Smooth muscle cell (in vitro differentiated cells): ENCODE data around the gene EFNA2. TPM values are rescaled to one million over a fixed set of nuclear protein-coding genes. Genes with fewer than 3 reads are reported as not detected.

ENCODE experiments used
- DNase-seq: peaks from one replicate; lab custom pipeline; 2025; ENCODE audit not compliant: unreplicated experiment; lab: John Stamatoyannopoulos, UW
- H2AFZ ChIP-seq: fragments of 200-600 bp; sonication (generic); 2 replicates; pipeline ENCODE4 v1.6.0; 2016; ENCODE audit warnings: antibody characterized with exemption, low read depth, mild to moderate bottlenecking
- H3F3A ChIP-seq: fragments of 200-600 bp; sonication (generic); 2 replicates; pipeline ENCODE4 v1.6.0; 2017; ENCODE audit warnings: antibody characterized with exemption, low read depth
- H3K27ac ChIP-seq: fragments of 200-600 bp; sonication (generic); 2 replicates; pipeline ENCODE4 v1.5.1; 2016; ENCODE audit warnings: low read depth, mild to moderate bottlenecking
- H3K27me3 ChIP-seq: fragments of 200-600 bp; sonication (generic); 2 replicates; pipeline ENCODE4 v1.6.1; 2016; ENCODE audit warnings: low read depth, mild to moderate bottlenecking
- H3K36me3 ChIP-seq: fragments of 200-600 bp; sonication (generic); 2 replicates; pipeline ENCODE4 v1.5.1; 2016; ENCODE audit warnings: low read depth
- H3K4me1 ChIP-seq: fragments of 200-600 bp; sonication (generic); 2 replicates; pipeline ENCODE4 v1.5.1; 2016; ENCODE audit warnings: low read depth
- H3K4me2 ChIP-seq: fragments of 200-600 bp; sonication (generic); 2 replicates; pipeline ENCODE4 v1.6.0; 2016; ENCODE audit warnings: mild to moderate bottlenecking
- H3K4me3 ChIP-seq: fragments of 200-600 bp; sonication (generic); 2 replicates; pipeline ENCODE4 v1.5.1; 2016; ENCODE audit warnings: mild to moderate bottlenecking
- H3K79me2 ChIP-seq: fragments of 200-600 bp; sonication (generic); 2 replicates; pipeline ENCODE4 v1.6.0; 2016; ENCODE audit warnings: low read depth, mild to moderate bottlenecking
- H3K9ac ChIP-seq: fragments of 200-600 bp; sonication (generic); 2 replicates; pipeline ENCODE4 v1.6.0; 2016; ENCODE audit warnings: low read depth
- H3K9me3 ChIP-seq: fragments of 200-600 bp; sonication (generic); replicated peaks from 2 replicates; pipeline ENCODE4 v1.5.1; 2016; ENCODE audit warnings: low read depth
- H4K20me1 ChIP-seq: fragments of 200-600 bp; sonication (generic); 2 replicates; pipeline ENCODE4 v1.6.0; 2016; ENCODE audit warnings: low read depth
- WGBS: methylation state at CpG from one replicate; pipeline ENCODE4 v1.1.7; 2016; ENCODE audit warnings: low lambda C conversion rate; 5-methylcytosine and 5-hydroxymethylcytosine counted together
- polyA plus RNA-seq: library from polyadenylated mRNA; unstranded; fragments of >200 nt; fragmentation: Nextera tagmentation; extraction: Ambion mirVana; gene quantifications from 2 replicates; pipeline ENCODE4 v1.2.1, GENCODE V29; 2016
- total RNA-seq: library from RNA; depleted of rRNA; stranded (reverse); fragments of >200 nt; gene quantifications from 2 replicates; pipeline ENCODE4 v1.2.3, GENCODE V29; 2014
- TF ChIP-seq, protein P1 (sequence below): fragments of 200-600 bp; sonication (generic); IDR thresholded peaks from 2 replicates; pipeline ENCODE4 v1.5.1; 2017; ENCODE audit warnings: borderline replicate concordance, mild to moderate bottlenecking, antibody characterized with exemption; ENCODE audit not compliant: insufficient read depth, poor library complexity, severe bottlenecking

Gene EFNA2
- total and polyA plus RNA-seq, 2 experiments from 2014 or later, result 0.89 to 6.2 TPM

- Histone ChIP-seq H3K4me3 (no peak overlapping the region), H3K27me3 (no peaks in the 10 kb centered on the region), H2AFZ (no peak overlapping the region), H3K79me2 (peaks cover 5% of the 10 kb centered on the region), H3K27ac (peak overlapping the region; percentile 97), H3K9ac (peak overlapping the region; percentile 47), H3K36me3 (no peaks in the 10 kb centered on the region), H3K9me3 (no peaks in the 10 kb centered on the region), H3F3A (peaks cover 42% of the 10 kb centered on the region), H3K4me2 (peak overlapping the region; percentile 91), H3K4me1 (peaks cover 55% of the 10 kb centered on the region), H4K20me1 (peaks cover 10% of the 10 kb centered on the region)
- 62% methylated on average over 24 of the region's 26 CpGs for WGBS
- TF ChIP-seq, protein P1, sequence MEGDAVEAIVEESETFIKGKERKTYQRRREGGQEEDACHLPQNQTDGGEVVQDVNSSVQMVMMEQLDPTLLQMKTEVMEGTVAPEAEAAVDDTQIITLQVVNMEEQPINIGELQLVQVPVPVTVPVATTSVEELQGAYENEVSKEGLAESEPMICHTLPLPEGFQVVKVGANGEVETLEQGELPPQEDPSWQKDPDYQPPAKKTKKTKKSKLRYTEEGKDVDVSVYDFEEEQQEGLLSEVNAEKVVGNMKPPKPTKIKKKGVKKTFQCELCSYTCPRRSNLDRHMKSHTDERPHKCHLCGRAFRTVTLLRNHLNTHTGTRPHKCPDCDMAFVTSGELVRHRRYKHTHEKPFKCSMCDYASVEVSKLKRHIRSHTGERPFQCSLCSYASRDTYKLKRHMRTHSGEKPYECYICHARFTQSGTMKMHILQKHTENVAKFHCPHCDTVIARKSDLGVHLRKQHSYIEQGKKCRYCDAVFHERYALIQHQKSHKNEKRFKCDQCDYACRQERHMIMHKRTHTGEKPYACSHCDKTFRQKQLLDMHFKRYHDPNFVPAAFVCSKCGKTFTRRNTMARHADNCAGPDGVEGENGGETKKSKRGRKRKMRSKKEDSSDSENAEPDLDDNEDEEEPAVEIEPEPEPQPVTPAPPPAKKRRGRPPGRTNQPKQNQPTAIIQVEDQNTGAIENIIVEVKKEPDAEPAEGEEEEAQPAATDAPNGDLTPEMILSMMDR, result no peak
- no peak for DNase-seq
Measured at GRCh38 chr19:1264801-1265614, 20.7 kb upstream of the EFNA2 start.

- Histone ChIP-seq H2AFZ (no peak overlapping the region), H3K9me3 (no peaks in the 10 kb centered on the region), H3K4me3 (peak overlapping the region; percentile 68), H3K79me2 (peaks cover 11% of the 10 kb centered on the region), H4K20me1 (peaks cover 16% of the 10 kb centered on the region), H3K4me1 (peaks cover 56% of the 10 kb centered on the region), H3K27me3 (no peaks in the 10 kb centered on the region), H3K9ac (peak overlapping the region; percentile 80), H3F3A (peaks cover 44% of the 10 kb centered on the region), H3K36me3 (no peaks in the 10 kb centered on the region), H3K4me2 (peak overlapping the region; percentile 91), H3K27ac (peak overlapping the region; percentile 97)
- DNase-seq, result peak; percentile 88
- 1% methylated on average over 15 of the region's 28 CpGs for WGBS
- TF ChIP-seq, protein P1, result no peak
Measured at GRCh38 chr19:1265615-1266128, 20.0 kb upstream of the EFNA2 start.

GRCh38 chr19:1266129-1266915 is 19.4 kb upstream of the EFNA2 start:
- TF ChIP-seq, protein P1, result no peak
- Histone ChIP-seq H3K9me3 (no peaks in the 10 kb centered on the region), H3K4me2 (peak overlapping the region; percentile 91), H3K9ac (peak overlapping the region; percentile 80), H3K27me3 (no peaks in the 10 kb centered on the region), H3F3A (peaks cover 51% of the 10 kb centered on the region), H3K79me2 (peaks cover 18% of the 10 kb centered on the region), H3K27ac (peak overlapping the region; percentile 97), H3K4me1 (peaks cover 61% of the 10 kb centered on the region), H3K36me3 (no peaks in the 10 kb centered on the region), H3K4me3 (peak overlapping the region; percentile 68), H4K20me1 (peaks cover 23% of the 10 kb centered on the region), H2AFZ (no peak overlapping the region)
- 2% methylated on average over 63 of the region's 84 CpGs for WGBS
- DNase-seq, result peak; percentile 83
